Measurements from ENCODE around the gene GDE1.
A peak's percentile ranks its signal among the peaks of the same experiment; 100 is the strongest.

GDE1 gene

DNA sequence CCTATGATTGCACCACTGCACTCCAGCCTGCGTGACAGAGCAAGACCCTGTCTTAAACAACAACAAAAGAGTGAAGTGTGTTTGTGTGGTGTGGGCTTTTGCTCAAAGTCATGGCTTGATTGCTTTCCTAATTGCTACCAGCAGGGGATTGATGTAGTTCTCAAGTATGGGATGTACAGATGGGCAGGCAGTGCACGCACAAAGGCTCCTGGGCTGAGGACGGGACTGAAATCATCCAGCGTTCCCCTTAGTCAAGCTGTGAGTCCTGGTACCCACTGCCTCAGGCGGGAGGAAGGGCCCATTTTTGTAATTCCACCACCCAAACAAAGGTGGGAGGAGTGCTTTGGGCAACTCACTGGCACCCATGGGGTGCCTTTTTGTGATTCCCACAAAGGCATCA is 47.3 kb downstream of the GDE1 start:
- Histone ChIP-seq H3K36me3 (ENCODE audit: control insufficient read depth, insufficient read depth, low read length) (no peaks in the 10 kb centered on the region), H3K4me3 (replicated peaks; ENCODE audit: low read depth, low read length) (no peak overlapping the region), H3K27me3 (replicated peaks; ENCODE audit: control insufficient read depth, insufficient read depth, low read length) (no peaks in the 10 kb centered on the region)
- DNase-seq (ENCODE audit: extremely low read depth, insufficient read length), result no peak
- TF ChIP-seq CTCF (IDR thresholded peaks at IDR 0.05; ENCODE audit: insufficient read depth, low read length, poor library complexity, severe bottlenecking), result peak; percentile 8

DNA sequence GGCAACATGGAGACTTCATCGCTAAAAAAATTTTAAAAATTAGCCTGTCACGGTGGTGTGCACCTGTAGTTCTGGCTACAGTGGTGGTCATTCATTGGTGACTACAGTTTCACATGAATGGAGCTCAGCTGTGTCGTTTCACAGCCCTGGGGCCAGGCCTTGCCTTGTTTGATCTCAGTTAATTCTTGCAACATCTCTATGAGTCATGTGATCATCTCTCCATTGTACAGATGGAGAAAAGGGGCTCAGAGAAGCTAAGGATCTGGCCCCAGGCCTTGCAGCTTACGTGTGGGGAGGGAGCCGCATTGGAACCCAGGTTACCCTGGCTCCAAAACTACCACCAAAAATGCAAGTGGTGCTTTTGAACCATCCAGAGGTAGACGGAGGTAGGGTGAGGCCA is 49.4 kb downstream of the GDE1 start:
- no peaks in the 10 kb centered on the region for H3K27me3 ChIP-seq (replicated peaks; ENCODE audit: control insufficient read depth, insufficient read depth, low read length)
- H3K36me3 ChIP-seq (ENCODE audit: control insufficient read depth, insufficient read depth, low read length), result no peaks in the 10 kb centered on the region
- no peak for TF ChIP-seq CTCF (IDR thresholded peaks at IDR 0.05; ENCODE audit: insufficient read depth, low read length, poor library complexity, severe bottlenecking)
- H3K4me3 ChIP-seq (replicated peaks; ENCODE audit: low read depth, low read length), result no peak overlapping the region
- no peak for DNase-seq (ENCODE audit: extremely low read depth, insufficient read length)

GRCh38 chr16:19468300-19468699 is 53.6 kb downstream of the GDE1 start:
- no peak for TF ChIP-seq CTCF (IDR thresholded peaks at IDR 0.05; ENCODE audit: insufficient read depth, low read length, poor library complexity, severe bottlenecking)
- no peaks in the 10 kb centered on the region for H3K36me3 ChIP-seq (ENCODE audit: control insufficient read depth, insufficient read depth, low read length)
- no peak overlapping the region for H3K4me3 ChIP-seq (replicated peaks; ENCODE audit: low read depth, low read length)
- no peaks in the 10 kb centered on the region for H3K27me3 ChIP-seq (replicated peaks; ENCODE audit: control insufficient read depth, insufficient read depth, low read length)
- no peak for DNase-seq (ENCODE audit: extremely low read depth, insufficient read length)

DNA sequence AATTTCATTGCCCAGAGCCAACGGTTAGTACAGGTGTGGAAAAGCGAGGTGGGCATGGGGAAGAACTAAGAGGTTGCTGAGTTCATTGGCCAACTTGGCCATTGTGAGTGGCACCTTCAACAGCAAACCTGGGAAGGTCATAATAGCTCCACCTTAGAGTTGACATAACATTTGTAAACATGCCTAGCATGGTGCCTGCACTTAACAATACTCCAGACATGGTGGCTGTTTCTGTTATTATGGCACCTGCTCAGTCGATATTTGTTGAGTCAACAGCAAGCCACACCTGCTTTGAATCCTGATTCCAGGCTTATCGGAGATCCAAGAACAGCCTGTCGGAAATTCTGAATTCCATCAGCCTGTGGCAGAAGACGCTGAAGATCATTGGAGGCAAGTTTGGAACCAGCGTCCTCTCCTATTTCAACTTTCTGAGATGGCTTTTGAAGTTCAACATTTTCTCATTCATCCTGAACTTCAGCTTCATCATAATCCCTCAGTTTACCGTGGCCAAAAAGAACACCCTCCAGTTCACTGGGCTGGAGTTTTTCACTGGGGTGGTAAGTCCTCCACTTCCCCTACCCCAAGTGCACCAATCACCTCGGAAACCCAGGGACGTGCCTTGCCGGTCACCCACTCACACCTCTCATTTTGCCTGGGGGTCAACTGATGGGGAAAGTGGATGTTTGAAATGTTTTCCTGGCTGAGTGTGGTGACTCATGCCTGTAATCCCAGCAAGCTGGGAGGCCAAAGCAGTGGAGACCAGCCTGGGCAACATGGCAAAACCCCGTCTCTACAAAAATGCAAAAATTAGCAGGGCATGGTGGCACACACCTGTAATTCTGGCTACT is 58.2 kb downstream of the GDE1 start:
- no peak overlapping the region for H3K4me3 ChIP-seq (replicated peaks; ENCODE audit: low read depth, low read length)
- no peak for DNase-seq (ENCODE audit: extremely low read depth, insufficient read length)
- TF ChIP-seq CTCF (IDR thresholded peaks at IDR 0.05; ENCODE audit: insufficient read depth, low read length, poor library complexity, severe bottlenecking), result no peak

GRCh38 chr16:19460397-19460796 is 61.5 kb downstream of the GDE1 start:
- Histone ChIP-seq H3K36me3 (ENCODE audit: control insufficient read depth, insufficient read depth, low read length) (no peaks in the 10 kb centered on the region), H3K27me3 (replicated peaks; ENCODE audit: control insufficient read depth, insufficient read depth, low read length) (no peaks in the 10 kb centered on the region), H3K4me3 (replicated peaks; ENCODE audit: low read depth, low read length) (no peak overlapping the region)
- DNase-seq (ENCODE audit: extremely low read depth, insufficient read length), result no peak
- no peak for TF ChIP-seq CTCF (IDR thresholded peaks at IDR 0.05; ENCODE audit: insufficient read depth, low read length, poor library complexity, severe bottlenecking)

More for the DNA sequence above, 58.2 kb downstream of the GDE1 start:
- H3K36me3 ChIP-seq (ENCODE audit: control insufficient read depth, insufficient read depth, low read length), result no peaks in the 10 kb centered on the region
- H3K27me3 ChIP-seq (replicated peaks; ENCODE audit: control insufficient read depth, insufficient read depth, low read length), result no peaks in the 10 kb centered on the region
